ENCODE measurements around the gene UCHL5. TPM values are rescaled to one million over a fixed set of nuclear protein-coding genes. Genes with fewer than 3 reads are reported as not detected.
A peak's percentile ranks its signal among the peaks of the same experiment; 100 is the strongest.

Gene UCHL5
- polyA plus RNA-seq, 4 donors, result 22.6 to 33.1 (median 24.2) TPM

GRCh38 chr1:193070386-193070753, 11.2 kb upstream of the UCHL5 start:
- Histone ChIP-seq H3K4me1 (ENCODE audit: control insufficient read depth in 3 of 3, insufficient read depth in 2 of 3, low read depth in 1 of 3, low read length in 2 of 3) (no peaks in the 10 kb centered on the region), H3K27me3 (ENCODE audit: control insufficient read depth in 3 of 3, insufficient read depth in 3 of 3, low read length in 3 of 3) (no peaks in the 10 kb centered on the region), H3K4me3 (ENCODE audit: low read depth in 1 of 3, low read length in 3 of 3) (no peak overlapping the region), H3K9me3 (ENCODE audit: control insufficient read depth in 2 of 2, insufficient read depth in 1 of 2, low read depth in 1 of 2, low read length in 1 of 2) (no peaks in the 10 kb centered on the region), H3K27ac (ENCODE audit: low read depth in 1 of 3, low read length in 2 of 3) (no peak overlapping the region), H3K36me3 (ENCODE audit: control insufficient read depth in 3 of 3, insufficient read depth in 2 of 3, low read depth in 1 of 3, low read length in 3 of 3) (peaks cover 0 to 9% (median 2%) of the 10 kb centered on the region in 3 donors)
- no peak for FAIRE-seq
- no peak for DNase-seq
- WGBS, 3 donors, result 67 to 96% (median 72%) methylated on average over 2 of the region's 2 CpGs

DNA sequence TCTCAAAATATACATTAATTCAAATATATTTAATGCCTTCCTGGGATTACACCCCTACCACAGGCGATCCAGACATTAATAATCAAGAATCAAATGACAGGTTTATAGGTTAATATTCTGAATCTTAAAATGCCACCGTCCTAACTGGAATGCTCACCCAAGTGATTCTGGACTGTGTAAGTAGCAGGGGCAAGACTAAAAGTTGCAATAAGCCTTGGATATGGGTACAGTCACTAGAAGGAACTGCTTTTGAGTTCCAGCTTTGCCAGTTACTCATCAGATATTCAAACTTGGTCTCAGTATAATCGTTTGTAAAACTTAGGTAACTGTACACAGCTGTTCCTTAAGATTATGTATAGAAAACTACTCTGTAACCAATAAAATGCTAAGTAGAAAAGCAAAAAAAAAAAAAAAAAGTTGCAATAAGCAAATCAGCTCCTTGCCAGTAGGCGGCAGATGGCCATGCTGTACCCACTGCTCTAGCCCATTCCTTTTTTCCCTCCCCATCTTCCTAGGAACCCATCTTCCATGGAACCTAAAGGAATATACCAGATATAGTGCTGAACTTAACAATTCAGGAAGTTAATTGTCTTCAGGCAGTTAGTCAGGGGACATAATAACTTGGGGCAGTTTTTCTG, 10.7 kb upstream of the UCHL5 start:
- peaks cover 0 to 9% (median 2%) of the 10 kb centered on the region in 3 donors for H3K36me3 ChIP-seq (ENCODE audit: control insufficient read depth in 3 of 3, insufficient read depth in 2 of 3, low read depth in 1 of 3, low read length in 3 of 3)
- WGBS, 3 donors, result 76 to 82% (median 79%) methylated on average over 4 of the region's 4 CpGs
- DNase-seq (no peak), FAIRE-seq (no peak)
- H3K4me3 ChIP-seq (ENCODE audit: low read depth in 1 of 3, low read length in 3 of 3), result no peak overlapping the region
- no peaks in the 10 kb centered on the region for H3K9me3 ChIP-seq (ENCODE audit: control insufficient read depth in 2 of 2, insufficient read depth in 1 of 2, low read depth in 1 of 2, low read length in 1 of 2)
- H3K27me3 ChIP-seq (ENCODE audit: control insufficient read depth in 3 of 3, insufficient read depth in 3 of 3, low read length in 3 of 3), result no peaks in the 10 kb centered on the region
- no peaks in the 10 kb centered on the region for H3K4me1 ChIP-seq (ENCODE audit: control insufficient read depth in 3 of 3, insufficient read depth in 2 of 3, low read depth in 1 of 3, low read length in 2 of 3)
- no peak overlapping the region for H3K27ac ChIP-seq (ENCODE audit: low read depth in 1 of 3, low read length in 2 of 3)

GRCh38 chr1:193068013-193068412, 8.9 kb upstream of the UCHL5 start:
- no peak overlapping the region for H3K4me3 ChIP-seq (ENCODE audit: low read depth in 1 of 3, low read length in 3 of 3)

DNA sequence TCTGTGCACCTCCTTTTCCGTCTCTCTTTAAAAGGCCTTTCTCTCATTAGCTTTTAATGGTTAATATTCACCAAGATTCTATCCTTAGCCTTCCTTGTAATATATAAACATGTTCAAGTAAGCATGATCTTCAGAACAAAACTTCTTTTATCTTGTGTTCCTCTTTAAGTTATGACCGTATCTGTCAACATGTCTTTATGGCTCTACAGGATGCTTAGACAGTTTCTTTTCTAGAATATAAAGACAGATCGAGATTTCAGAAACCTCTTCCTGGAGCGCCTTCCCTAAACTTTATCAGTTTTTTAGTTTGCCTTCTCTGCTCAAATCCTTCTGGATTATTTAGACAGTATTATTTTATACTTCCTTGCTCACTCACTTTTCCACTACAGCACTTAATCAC, 7.4 kb upstream of the UCHL5 start:
- Histone ChIP-seq H3K4me1 (ENCODE audit: control insufficient read depth in 3 of 3, insufficient read depth in 2 of 3, low read depth in 1 of 3, low read length in 2 of 3) (peaks cover 0 to 3% (median 0%) of the 10 kb centered on the region in 3 donors), H3K27ac (ENCODE audit: low read depth in 1 of 3, low read length in 2 of 3) (no peak overlapping the region), H3K36me3 (ENCODE audit: control insufficient read depth in 3 of 3, insufficient read depth in 2 of 3, low read depth in 1 of 3, low read length in 3 of 3) (peaks cover 0 to 6% (median 0%) of the 10 kb centered on the region in 3 donors), H3K27me3 (ENCODE audit: control insufficient read depth in 3 of 3, insufficient read depth in 3 of 3, low read length in 3 of 3) (no peaks in the 10 kb centered on the region), H3K9me3 (ENCODE audit: control insufficient read depth in 2 of 2, insufficient read depth in 1 of 2, low read depth in 1 of 2, low read length in 1 of 2) (no peaks in the 10 kb centered on the region), H3K4me3 (ENCODE audit: low read depth in 1 of 3, low read length in 3 of 3) (no peak overlapping the region)
- WGBS, 3 donors, result 80 to 86% (median 86%) methylated on average over 4 of the region's 4 CpGs
- DNase-seq (no peak), FAIRE-seq (no peak)

More at GRCh38 chr1:193068013-193068412, 8.9 kb upstream of the UCHL5 start:
- Histone ChIP-seq H3K9me3 (ENCODE audit: control insufficient read depth in 2 of 2, insufficient read depth in 1 of 2, low read depth in 1 of 2, low read length in 1 of 2) (no peaks in the 10 kb centered on the region), H3K4me1 (ENCODE audit: control insufficient read depth in 3 of 3, insufficient read depth in 2 of 3, low read depth in 1 of 3, low read length in 2 of 3) (peaks cover 0 to 3% (median 0%) of the 10 kb centered on the region in 3 donors), H3K27ac (ENCODE audit: low read depth in 1 of 3, low read length in 2 of 3) (no peak overlapping the region), H3K36me3 (ENCODE audit: control insufficient read depth in 3 of 3, insufficient read depth in 2 of 3, low read depth in 1 of 3, low read length in 3 of 3) (peaks cover 0 to 9% (median 2%) of the 10 kb centered on the region in 3 donors), H3K27me3 (ENCODE audit: control insufficient read depth in 3 of 3, insufficient read depth in 3 of 3, low read length in 3 of 3) (no peaks in the 10 kb centered on the region)
- FAIRE-seq (no peak), DNase-seq (no peak)

DNA sequence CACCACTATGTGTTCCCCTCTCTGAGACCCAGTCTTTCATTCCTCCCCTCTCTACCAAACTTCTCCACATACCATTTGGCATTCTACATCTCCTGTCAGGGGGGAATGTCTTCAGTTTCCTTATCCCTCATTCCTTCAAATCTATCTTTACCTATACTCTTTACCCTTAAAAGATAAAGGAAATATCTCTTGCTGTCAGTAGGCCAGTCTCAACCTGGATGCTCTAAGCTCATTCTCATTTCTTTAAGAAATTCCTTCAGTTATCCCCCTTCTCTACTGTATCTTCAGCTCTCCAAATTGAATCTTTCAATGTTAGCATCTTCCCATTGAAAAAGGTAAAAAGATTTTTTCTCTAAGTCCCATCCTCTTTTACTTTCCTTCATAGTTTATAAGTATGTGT, 6.8 kb upstream of the UCHL5 start:
- no peak overlapping the region for H3K27ac ChIP-seq (ENCODE audit: low read depth in 1 of 3, low read length in 2 of 3)
- no peak overlapping the region for H3K4me3 ChIP-seq (ENCODE audit: low read depth in 1 of 3, low read length in 3 of 3)
- peaks cover 0 to 5% (median 0%) of the 10 kb centered on the region in 3 donors for H3K4me1 ChIP-seq (ENCODE audit: control insufficient read depth in 3 of 3, insufficient read depth in 2 of 3, low read depth in 1 of 3, low read length in 2 of 3)
- no peaks in the 10 kb centered on the region for H3K9me3 ChIP-seq (ENCODE audit: control insufficient read depth in 2 of 2, insufficient read depth in 1 of 2, low read depth in 1 of 2, low read length in 1 of 2)
- H3K27me3 ChIP-seq (ENCODE audit: control insufficient read depth in 3 of 3, insufficient read depth in 3 of 3, low read length in 3 of 3), result no peaks in the 10 kb centered on the region
- peaks cover 0 to 4% (median 0%) of the 10 kb centered on the region in 3 donors for H3K36me3 ChIP-seq (ENCODE audit: control insufficient read depth in 3 of 3, insufficient read depth in 2 of 3, low read depth in 1 of 3, low read length in 3 of 3)
- no peak for FAIRE-seq
- no peak for DNase-seq

GRCh38 chr1:193062698-193063463, 3.7 kb upstream of the UCHL5 start:
- DNase-seq (no peak), FAIRE-seq (no peak)
- H3K4me1 ChIP-seq (ENCODE audit: control insufficient read depth in 3 of 3, insufficient read depth in 2 of 3, low read depth in 1 of 3, low read length in 2 of 3), result peaks cover 0 to 6% (median 0%) of the 10 kb centered on the region in 3 donors
- H3K27me3 ChIP-seq (ENCODE audit: control insufficient read depth in 3 of 3, insufficient read depth in 3 of 3, low read length in 3 of 3), result no peaks in the 10 kb centered on the region
- no peaks in the 10 kb centered on the region for H3K9me3 ChIP-seq (ENCODE audit: control insufficient read depth in 2 of 2, insufficient read depth in 1 of 2, low read depth in 1 of 2, low read length in 1 of 2)
- H3K4me3 ChIP-seq (ENCODE audit: low read depth in 1 of 3, low read length in 3 of 3), result no peak overlapping the region
- WGBS, 3 donors, result 85 to 92% (median 89%) methylated on average over 4 of the region's 4 CpGs
- no peak overlapping the region for H3K27ac ChIP-seq (ENCODE audit: low read depth in 1 of 3, low read length in 2 of 3)
- no peaks in the 10 kb centered on the region for H3K36me3 ChIP-seq (ENCODE audit: control insufficient read depth in 3 of 3, insufficient read depth in 2 of 3, low read depth in 1 of 3, low read length in 3 of 3)

DNA sequence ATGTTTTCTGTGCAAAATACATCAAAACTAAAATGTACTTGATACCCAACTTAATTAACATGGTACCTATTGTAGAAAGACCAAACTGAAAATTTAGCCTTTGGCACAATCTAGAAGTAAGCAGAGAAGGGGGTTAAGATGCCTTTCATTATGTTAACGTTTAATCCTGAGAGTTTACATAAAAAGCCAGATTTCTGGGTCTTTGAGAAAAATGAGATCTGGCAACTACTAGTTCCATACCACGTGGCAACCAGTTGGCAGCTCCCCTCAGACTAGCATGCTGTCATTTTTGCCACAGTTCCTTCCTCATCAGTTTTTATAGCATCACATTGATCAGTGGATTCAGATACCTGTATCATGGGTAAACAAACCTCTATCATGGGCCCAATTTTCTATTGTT, 1.8 kb upstream of the UCHL5 start:
- peak overlapping the region in 1 of 3 donors; percentile 81 for H3K4me3 ChIP-seq (ENCODE audit: low read depth in 1 of 3, low read length in 3 of 3)
- 6 to 13% (median 11%) methylated on average over 2 of the region's 2 CpGs for WGBS, 3 donors
- FAIRE-seq, result no peak
- peak overlapping the region in 1 of 3 donors; percentile 97 for H3K27ac ChIP-seq (ENCODE audit: low read depth in 1 of 3, low read length in 2 of 3)
- peaks cover 0 to 8% (median 0%) of the 10 kb centered on the region in 3 donors for H3K4me1 ChIP-seq (ENCODE audit: control insufficient read depth in 3 of 3, insufficient read depth in 2 of 3, low read depth in 1 of 3, low read length in 2 of 3)
- H3K9me3 ChIP-seq (ENCODE audit: control insufficient read depth in 2 of 2, insufficient read depth in 1 of 2, low read depth in 1 of 2, low read length in 1 of 2), result no peaks in the 10 kb centered on the region
- no peaks in the 10 kb centered on the region for H3K36me3 ChIP-seq (ENCODE audit: control insufficient read depth in 3 of 3, insufficient read depth in 2 of 3, low read depth in 1 of 3, low read length in 3 of 3)
- peak; percentile 19 to 24 for DNase-seq
- H3K27me3 ChIP-seq (ENCODE audit: control insufficient read depth in 3 of 3, insufficient read depth in 3 of 3, low read length in 3 of 3), result no peaks in the 10 kb centered on the region

DNA sequence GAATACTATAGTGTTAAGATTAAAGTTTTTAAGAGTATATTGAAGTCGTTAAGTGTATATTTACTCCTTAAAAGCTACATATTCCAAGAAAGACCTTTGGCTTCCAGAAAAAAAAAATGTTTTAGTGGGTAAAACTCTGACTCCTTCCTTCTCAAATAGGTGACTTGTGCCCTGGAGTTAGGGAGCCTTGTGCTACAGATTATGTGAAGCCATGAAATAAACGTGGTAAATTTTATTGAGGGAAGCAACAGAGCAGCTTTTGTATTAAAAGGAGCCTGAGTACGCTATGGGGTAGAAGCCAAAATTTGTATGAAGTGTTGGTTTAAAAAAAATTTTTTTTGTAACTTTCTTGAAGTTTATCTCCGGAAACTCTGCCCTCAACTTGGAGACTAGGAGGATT, 1.2 kb upstream of the UCHL5 start:
- Histone ChIP-seq H3K9me3 (ENCODE audit: control insufficient read depth in 2 of 2, insufficient read depth in 1 of 2, low read depth in 1 of 2, low read length in 1 of 2) (no peaks in the 10 kb centered on the region), H3K27ac (ENCODE audit: low read depth in 1 of 3, low read length in 2 of 3) (peak overlapping the region in 2 of 3 donors; percentile 49 to 97), H3K27me3 (ENCODE audit: control insufficient read depth in 3 of 3, insufficient read depth in 3 of 3, low read length in 3 of 3) (no peaks in the 10 kb centered on the region), H3K4me3 (ENCODE audit: low read depth in 1 of 3, low read length in 3 of 3) (peak overlapping the region in 2 of 3 donors; percentile 39 to 81), H3K36me3 (ENCODE audit: control insufficient read depth in 3 of 3, insufficient read depth in 2 of 3, low read depth in 1 of 3, low read length in 3 of 3) (no peaks in the 10 kb centered on the region), H3K4me1 (ENCODE audit: control insufficient read depth in 3 of 3, insufficient read depth in 2 of 3, low read depth in 1 of 3, low read length in 2 of 3) (peaks cover 0 to 8% (median 0%) of the 10 kb centered on the region in 3 donors)
- 4 to 11% (median 8%) methylated on average over 4 of the region's 4 CpGs for WGBS, 3 donors
- peak; percentile 10 to 30 for DNase-seq
- no peak for FAIRE-seq

Data from small intestine (tissue), 7 donors.